SJSA1 (cell line): ENCODE data around the gene NEK2. TPM values are rescaled to one million over a fixed set of nuclear protein-coding genes. Genes with fewer than 3 reads are reported as not detected.
"Not testable (repeated sequence)": the region's sequence is repeated elsewhere in the genome, so short reads cannot be mapped to it uniquely, and the experiment has no call there.

Experiments used
- DNase-seq, 2 experiments: peaks; one replicate each; pipeline ENCODE4 v3.0.0-alpha.2; 2015 to 2020; ENCODE audit warnings: low spot score in 2 of 2, low read depth in 1 of 2
- H3K27ac ChIP-seq: fragments of 250-450 bp; sonication (Bioruptor Pico); 2 replicates; pipeline ENCODE4 v1.5.1; 2020; ENCODE audit warnings: mild to moderate bottlenecking, moderate library complexity
- H3K27me3 ChIP-seq: fragments of 250-450 bp; sonication (Bioruptor Pico); replicated peaks from 2 replicates; pipeline ENCODE4 v1.5.1; 2020; ENCODE audit warnings: mild to moderate bottlenecking, moderate library complexity
- H3K36me3 ChIP-seq: fragments of 250-450 bp; sonication (Bioruptor Pico); 2 replicates; pipeline ENCODE4 v1.5.1; 2020; ENCODE audit warnings: mild to moderate bottlenecking
- H3K4me1 ChIP-seq: fragments of 250-450 bp; sonication (Bioruptor Pico); replicated peaks from 2 replicates; pipeline ENCODE4 v1.6.1; 2021; ENCODE audit warnings: mild to moderate bottlenecking
- H3K4me3 ChIP-seq: fragments of 250-450 bp; sonication (Bioruptor Pico); 2 replicates; pipeline ENCODE4 v1.5.1; 2020; ENCODE audit warnings: mild to moderate bottlenecking
- H3K9me3 ChIP-seq: fragments of 250-450 bp; sonication (Bioruptor Pico); replicated peaks from 2 replicates; pipeline ENCODE4 v1.5.1; 2020; ENCODE audit warnings: mild to moderate bottlenecking
- total RNA-seq: library from RNA; depleted of rRNA; stranded (reverse); fragments of >200 nt; shearing (Covaris generic); gene quantifications from 2 replicates; pipeline ENCODE4 v1.2.3, GENCODE V29; 2014

The NEK2 gene
- total RNA-seq, 1 experiment from 2014 or later: 61.4 TPM

DNA sequence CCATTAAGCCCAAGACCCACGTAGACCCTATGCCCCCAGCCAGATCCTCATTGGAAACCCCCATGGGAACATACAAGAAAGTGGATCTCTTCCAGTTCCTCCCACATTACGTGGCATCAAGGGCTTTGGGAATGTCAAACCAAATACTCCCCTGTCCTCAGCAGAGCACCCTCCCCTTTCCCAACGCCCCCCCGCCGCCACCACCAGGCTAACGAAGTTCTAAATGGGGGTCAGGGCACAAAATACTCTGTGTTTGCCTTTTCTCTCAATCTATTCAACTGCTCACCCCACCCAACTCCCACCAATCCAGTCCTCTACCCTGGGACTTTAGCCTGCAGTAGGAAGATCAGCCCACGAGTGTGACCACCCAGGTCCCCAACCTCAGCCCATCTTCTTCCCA, 24.5 kb downstream of the NEK2 start:
- Histone ChIP-seq H3K27me3 (no peaks in the 10 kb centered on the region), H3K27ac (no peak overlapping the region), H3K4me1 (peaks cover 35% of the 10 kb centered on the region), H3K4me3 (no peak overlapping the region), H3K36me3 (no peaks in the 10 kb centered on the region), H3K9me3 (no peaks in the 10 kb centered on the region)
- no peak for DNase-seq

DNA sequence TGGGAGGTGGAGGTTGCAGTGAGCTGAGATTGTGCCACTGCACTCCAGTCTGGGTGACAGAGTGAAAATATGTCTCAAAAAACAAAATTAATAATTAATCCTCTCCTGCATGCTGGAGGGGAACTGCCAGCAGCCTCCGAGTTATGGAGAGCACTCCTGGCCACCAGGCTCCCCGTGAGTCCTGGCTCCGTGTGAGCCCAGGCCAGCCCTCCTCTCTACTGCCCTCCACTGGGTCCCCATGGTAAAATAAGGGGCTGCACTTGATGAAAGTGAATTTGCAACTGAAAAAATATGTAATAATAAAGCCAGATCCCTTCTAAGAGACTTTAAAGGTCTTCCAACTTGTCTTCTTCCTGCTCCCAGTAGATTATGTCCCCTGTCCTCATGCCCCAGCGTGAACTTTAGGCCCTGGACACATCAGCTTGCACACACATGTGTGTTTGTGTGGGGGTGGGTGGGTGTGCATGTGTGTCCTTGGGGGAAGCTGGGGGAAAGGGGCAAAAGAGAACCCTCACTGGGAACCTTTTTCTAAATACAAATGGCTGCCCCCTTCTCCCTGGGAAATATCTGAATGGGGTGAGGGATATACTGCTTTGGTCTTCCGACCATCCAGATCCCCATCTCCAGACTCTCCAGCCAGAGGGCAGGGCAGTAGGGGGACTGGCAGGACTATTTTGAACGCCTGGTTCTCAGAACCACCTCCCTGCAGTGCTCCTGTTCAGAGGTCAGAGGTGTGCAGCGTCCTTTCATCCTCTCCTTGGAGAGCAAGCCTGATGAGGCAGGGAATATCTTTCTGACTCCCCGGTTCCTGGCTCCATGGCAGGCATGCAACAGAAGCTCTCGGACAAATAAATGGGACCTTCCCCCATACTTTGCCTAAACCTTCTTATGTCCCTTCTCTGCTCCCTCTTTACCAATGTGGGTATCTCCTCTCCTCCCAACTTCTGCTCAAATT, 26.2 kb downstream of the NEK2 start:
- no peak overlapping the region for H3K4me3 ChIP-seq
- H3K4me1 ChIP-seq: peaks cover 33% of the 10 kb centered on the region
- H3K27ac ChIP-seq: no peak overlapping the region
- no peaks in the 10 kb centered on the region for H3K36me3 ChIP-seq
- H3K27me3 ChIP-seq: no peaks in the 10 kb centered on the region
- H3K9me3 ChIP-seq: no peaks in the 10 kb centered on the region
- DNase-seq: peak in 1 of 2 experiments; percentile 15

DNA sequence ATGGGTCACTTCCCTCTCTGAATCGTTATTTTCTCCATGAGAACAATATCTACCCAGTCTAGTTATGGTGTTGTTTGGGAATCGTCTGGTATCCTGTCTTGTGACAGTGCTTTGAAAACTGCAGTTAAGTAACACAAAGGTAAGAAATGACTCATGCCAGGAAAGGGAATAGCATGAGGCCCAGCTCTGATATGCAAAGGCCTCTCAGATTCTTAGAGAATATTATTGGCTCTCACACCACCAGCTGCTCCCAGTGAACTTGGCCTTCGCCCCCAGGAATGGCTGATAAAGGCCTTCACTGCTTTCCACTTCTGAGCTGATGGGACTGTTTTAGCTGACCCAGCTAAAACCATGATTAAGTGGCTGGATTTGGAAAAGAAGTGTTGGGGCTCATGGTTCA, 27.1 kb downstream of the NEK2 start:
- Histone ChIP-seq H3K4me1 (peaks cover 29% of the 10 kb centered on the region), H3K27ac (no peak overlapping the region), H3K27me3 (no peaks in the 10 kb centered on the region), H3K4me3 (no peak overlapping the region), H3K9me3 (no peaks in the 10 kb centered on the region), H3K36me3 (no peaks in the 10 kb centered on the region)
- peak in 1 of 2 experiments; percentile 21 for DNase-seq

DNA sequence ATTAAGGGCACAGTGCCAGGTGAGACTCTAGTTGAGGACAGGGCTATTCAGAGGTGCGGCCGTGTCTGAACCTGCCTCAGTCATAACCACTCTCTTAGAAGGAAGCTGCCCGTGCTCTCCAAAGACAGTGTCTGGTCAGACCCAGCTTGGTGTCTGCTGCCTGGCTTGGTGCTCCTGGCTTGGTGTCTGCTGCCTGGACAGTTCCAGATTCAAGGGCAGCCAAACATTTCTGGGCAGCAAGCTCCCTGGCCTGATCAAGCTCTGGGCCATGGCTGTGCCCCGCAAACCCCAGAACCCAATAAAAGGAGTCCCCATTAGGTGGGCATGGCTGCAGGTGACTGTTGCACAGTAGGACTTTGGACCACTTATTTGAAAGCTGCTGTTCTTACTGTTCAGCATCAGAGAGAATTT, 27.7 kb downstream of the NEK2 start:
- Histone ChIP-seq H3K4me1 (peaks cover 30% of the 10 kb centered on the region), H3K36me3 (no peaks in the 10 kb centered on the region), H3K27ac (no peak overlapping the region), H3K4me3 (no peak overlapping the region), H3K9me3 (no peaks in the 10 kb centered on the region), H3K27me3 (no peaks in the 10 kb centered on the region)
- peak in 1 of 2 experiments; percentile 31 for DNase-seq

DNA sequence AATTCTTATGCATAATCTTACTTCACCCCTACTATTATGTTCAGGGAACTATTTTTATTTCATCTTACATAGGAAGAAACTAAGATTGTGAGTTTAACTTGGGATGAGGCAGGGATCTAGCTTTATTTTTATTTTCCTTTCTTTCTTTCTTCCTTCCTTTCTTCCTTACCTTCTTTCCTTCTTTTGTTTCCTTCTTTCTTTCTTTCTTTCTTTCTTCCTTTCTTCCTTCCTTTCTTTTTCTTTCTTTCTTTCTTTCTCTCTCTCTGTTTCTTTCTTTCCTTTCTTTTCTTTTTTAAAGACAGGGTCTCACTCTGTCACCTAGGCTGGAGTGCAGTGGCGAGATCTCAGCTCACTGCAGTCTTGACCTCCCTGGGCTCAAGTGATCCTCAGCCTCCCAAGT, 28.9 kb downstream of the NEK2 start:
- Histone ChIP-seq H3K36me3 (no peaks in the 10 kb centered on the region), H3K27ac (no peak overlapping the region), H3K4me1 (peaks cover 30% of the 10 kb centered on the region), H3K4me3 (no peak overlapping the region), H3K9me3 (no peaks in the 10 kb centered on the region), H3K27me3 (no peaks in the 10 kb centered on the region)
- DNase-seq: no peak

DNA sequence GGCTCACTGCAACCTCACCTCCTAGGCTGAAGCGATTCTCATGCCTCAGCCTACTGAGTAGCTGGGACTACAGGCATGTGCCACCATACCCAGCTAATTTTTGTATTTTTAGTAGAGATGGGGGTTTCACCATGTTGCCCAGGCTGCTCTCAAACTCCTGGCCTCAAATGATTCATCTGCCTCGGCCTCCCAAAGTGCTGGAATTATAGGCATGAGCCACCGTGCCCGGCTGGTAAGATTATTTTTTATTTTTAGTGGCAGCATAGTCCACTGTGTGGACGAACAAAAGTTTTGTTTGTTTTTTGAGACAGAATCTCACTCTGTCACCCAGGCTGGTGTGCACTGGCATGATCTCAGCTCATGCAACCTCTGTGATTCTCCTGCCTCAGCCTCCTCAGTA, 29.8 kb downstream of the NEK2 start:
- not testable (repeated sequence) for H3K27me3 ChIP-seq, H3K36me3 ChIP-seq, H3K27ac ChIP-seq, H3K9me3 ChIP-seq, H3K4me3 ChIP-seq
- DNase-seq: peak; percentile 26 to 37
- H3K4me1 ChIP-seq: peaks cover 30% of the 10 kb centered on the region

DNA sequence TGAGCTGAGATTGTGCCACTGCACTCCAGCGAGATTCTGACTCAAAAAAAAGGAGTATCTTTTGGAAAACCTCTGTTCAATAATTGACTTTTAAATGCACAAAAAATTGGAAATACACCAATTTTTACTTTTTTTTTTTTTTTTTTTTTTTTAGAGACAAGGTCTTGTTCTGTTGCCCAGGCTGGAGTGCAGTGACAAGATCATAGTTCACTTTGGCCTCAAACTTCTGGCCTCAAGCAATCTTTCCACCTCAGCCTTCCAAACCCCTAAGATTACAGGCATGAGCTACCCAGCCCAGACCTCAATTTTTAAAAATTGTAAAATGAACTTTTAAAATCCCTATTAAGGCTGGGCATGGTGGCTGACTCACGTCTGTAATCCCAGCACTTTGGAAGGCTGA, 30.8 kb downstream of the NEK2 start:
- no peak for DNase-seq
- Histone ChIP-seq H3K27me3 (no peaks in the 10 kb centered on the region), H3K9me3 (no peaks in the 10 kb centered on the region), H3K4me3 (no peak overlapping the region), H3K27ac (no peak overlapping the region), H3K36me3 (no peaks in the 10 kb centered on the region), H3K4me1 (peaks cover 31% of the 10 kb centered on the region)

DNA sequence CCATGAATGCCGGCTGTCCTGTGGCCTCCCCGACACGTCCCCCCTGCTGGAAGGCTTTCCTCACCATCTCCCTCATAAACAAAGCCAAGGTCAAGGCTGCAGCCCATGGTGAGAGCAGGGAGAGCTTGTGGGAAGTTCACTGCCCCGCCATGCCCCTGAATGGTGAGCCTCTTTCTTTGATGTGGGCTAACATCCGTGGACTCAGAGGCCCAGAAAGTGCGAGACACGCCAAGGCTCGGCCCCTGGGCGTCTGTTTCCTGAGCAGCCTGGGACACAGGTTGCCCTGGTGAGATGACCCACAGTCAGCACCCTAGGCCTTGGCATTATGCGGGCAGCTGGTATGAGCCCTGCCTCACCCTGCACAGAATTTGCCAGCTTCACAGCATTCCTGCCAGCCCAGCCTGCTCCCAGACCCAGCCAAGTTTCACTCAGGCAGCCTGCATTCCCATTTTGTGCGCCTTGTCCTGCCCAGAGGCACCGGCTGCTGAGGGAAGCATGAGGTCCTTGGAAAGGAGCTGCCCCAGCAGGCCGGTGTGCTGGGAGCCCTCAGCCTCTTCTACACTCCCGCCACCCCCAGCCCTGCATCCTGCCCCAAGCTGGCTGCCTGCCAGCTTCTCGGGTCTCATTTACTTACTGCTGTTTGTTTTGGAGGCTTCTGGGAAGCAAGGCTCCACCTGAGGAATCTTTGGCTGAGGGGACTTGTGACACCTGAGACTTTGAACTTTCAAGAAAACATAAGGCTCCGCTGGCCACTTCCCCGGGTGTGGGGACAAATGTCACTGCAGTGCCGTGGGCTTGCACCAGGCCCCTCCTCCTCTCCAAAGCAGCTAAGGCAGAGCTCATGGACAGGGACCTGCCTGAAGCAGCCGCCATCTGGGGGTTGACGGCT, 31.9 kb downstream of the NEK2 start:
- Histone ChIP-seq H3K27me3 (no peaks in the 10 kb centered on the region), H3K4me1 (peaks cover 37% of the 10 kb centered on the region), H3K9me3 (no peaks in the 10 kb centered on the region), H3K36me3 (no peaks in the 10 kb centered on the region), H3K4me3 (no peak overlapping the region), H3K27ac (no peak overlapping the region)
- peak in 1 of 2 experiments; percentile 39 for DNase-seq

DNA sequence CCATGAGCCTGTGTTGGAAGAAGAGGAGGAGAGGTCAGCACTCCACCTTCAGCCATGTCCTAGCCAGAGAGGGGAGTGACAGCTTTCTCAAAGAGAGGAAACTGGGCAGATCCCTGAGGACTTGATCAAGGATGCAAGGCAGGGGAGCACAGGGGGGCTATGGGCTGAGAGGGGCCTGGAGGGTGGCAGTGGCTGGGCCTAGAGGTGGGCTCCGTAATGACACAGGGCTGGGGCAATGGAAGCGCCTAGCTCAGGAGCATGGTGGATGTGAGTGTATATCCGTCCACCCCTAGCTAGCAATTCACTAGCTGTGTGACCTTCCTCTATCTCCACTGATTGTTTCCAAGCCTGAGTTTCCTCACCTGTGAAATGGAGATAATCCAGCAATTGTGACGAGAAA, 32.6 kb downstream of the NEK2 start:
- Histone ChIP-seq H3K4me1 (peaks cover 36% of the 10 kb centered on the region), H3K27me3 (no peaks in the 10 kb centered on the region), H3K9me3 (no peaks in the 10 kb centered on the region), H3K36me3 (no peaks in the 10 kb centered on the region), H3K4me3 (no peak overlapping the region), H3K27ac (no peak overlapping the region)
- DNase-seq: peak in 1 of 2 experiments; percentile 27

DNA sequence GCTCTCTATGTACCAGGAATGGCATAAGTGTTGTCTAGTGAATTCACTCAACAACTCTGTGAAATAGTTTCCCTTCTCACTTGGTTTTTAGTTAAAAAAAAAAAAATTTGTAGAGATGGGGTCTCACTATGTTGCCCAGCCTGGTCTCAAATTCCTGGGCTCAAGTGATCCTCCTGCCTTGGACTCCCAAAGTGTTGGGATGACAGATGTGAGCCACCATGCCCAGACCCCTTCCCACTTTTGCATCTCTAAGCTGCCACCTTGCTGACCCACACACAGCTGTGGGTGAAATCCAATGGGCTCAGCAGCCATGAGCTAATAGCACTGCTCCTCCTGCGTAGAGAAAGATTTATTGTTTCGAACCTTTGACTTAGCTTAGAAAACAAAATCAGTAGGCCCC, 33.5 kb downstream of the NEK2 start:
- Histone ChIP-seq H3K4me1 (peaks cover 36% of the 10 kb centered on the region), H3K36me3 (no peaks in the 10 kb centered on the region), H3K9me3 (no peaks in the 10 kb centered on the region), H3K4me3 (no peak overlapping the region), H3K27ac (no peak overlapping the region), H3K27me3 (no peaks in the 10 kb centered on the region)
- DNase-seq: no peak

DNA sequence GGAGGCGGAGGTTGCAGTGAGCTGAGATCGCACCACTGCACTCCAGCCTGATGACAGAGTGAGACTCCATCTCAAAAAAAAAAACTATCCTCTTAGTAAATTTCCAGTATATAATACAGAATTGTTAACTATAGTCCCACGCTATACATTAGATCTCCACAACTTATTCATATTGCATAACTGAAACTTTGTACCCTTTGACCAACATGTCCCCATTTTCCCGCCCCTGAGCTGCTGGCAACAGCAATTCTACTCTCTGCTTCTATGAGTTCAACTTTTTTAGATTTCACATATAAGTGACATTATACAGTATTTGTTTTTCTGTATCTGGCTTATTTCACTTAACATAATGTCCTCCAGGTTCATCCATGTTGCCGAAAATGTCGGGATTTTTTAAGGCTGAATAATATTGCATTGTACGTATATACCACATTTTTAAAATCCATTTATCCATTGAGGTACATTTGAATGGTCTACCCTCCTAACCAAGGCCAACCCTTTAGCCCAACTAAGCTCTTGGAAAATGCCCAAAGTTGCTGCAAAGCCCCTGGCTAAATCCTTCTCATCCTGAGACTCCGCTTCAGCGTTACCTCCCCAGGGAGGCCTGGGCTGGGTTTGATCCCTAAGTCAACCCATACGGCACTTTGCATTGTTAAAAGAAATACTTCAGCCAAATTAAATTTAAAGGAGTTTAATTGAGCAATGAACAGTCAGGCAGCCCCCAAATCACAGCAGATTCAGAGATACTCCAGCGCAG, 34.2 kb downstream of the NEK2 start:
- H3K4me3 ChIP-seq: no peak overlapping the region
- no peaks in the 10 kb centered on the region for H3K27me3 ChIP-seq
- H3K36me3 ChIP-seq: no peaks in the 10 kb centered on the region
- H3K9me3 ChIP-seq: no peaks in the 10 kb centered on the region
- H3K27ac ChIP-seq: no peak overlapping the region
- H3K4me1 ChIP-seq: peaks cover 42% of the 10 kb centered on the region
- no peak for DNase-seq

DNA sequence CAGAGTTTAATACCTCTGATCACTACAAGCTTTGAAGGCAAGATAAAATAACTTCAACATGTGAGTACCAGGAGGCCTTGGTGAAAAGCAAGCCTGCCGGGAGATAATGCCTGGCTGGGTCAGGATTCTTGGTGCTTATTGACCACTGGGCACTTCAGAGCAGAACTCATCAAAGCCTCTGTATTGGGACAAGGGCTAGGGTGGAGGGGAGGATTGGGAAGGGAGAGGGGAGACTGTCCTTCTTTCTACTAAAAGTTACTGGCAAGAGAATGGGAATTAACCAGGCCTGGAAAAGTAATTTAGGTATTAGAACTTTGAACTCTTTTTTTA, 35.2 kb downstream of the NEK2 start:
- no peak overlapping the region for H3K4me3 ChIP-seq
- H3K9me3 ChIP-seq: no peaks in the 10 kb centered on the region
- no peak overlapping the region for H3K27ac ChIP-seq
- H3K27me3 ChIP-seq: no peaks in the 10 kb centered on the region
- no peaks in the 10 kb centered on the region for H3K36me3 ChIP-seq
- DNase-seq: no peak
- peaks cover 37% of the 10 kb centered on the region for H3K4me1 ChIP-seq

DNA sequence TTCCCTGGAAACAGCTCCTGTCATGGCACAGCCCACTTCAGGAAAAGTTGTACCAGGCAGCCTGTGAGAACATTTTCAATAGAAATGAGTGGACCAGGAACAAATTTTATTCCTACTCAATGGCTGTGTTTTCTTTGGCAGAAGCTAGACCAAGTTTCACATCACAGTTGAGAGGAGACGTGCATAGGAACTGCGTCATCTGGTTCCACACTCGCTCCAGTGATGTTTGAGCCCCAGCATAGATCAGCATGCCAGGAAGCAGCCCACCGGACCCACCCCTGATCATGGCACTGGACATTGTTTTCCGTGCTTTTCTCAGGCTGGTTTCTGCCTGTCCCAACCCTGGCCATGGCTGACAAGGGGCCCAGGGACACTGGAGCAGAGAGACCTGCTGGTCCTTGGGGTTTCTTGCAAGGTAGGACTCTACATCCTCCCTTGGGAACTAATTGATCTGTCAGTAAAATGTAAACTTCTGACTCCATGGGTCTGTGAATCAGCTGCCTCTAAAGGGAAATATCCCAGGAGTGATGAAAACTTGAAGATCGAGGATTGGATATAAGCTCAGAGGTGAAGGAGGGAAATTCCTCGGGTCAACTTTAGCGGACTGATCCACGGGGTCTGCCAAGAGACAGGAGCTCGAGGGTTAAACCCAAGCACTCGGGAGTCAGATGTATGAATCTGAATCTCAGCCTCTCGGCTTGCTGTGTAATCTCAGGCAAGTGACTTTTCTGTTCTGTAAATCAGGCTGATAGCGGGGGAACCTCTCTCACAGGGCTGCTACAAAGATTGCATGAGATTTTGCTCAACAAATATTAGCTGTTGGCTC, 35.7 kb downstream of the NEK2 start:
- H3K27me3 ChIP-seq: no peaks in the 10 kb centered on the region
- peaks cover 37% of the 10 kb centered on the region for H3K4me1 ChIP-seq
- no peaks in the 10 kb centered on the region for H3K36me3 ChIP-seq
- peak overlapping the region; percentile 35 for H3K27ac ChIP-seq
- H3K4me3 ChIP-seq: no peak overlapping the region
- H3K9me3 ChIP-seq: no peaks in the 10 kb centered on the region
- peak in 1 of 2 experiments; percentile 57 for DNase-seq
